Natural killer cell (primary cell): ENCODE measurements around the gene GLRX. TPM values are rescaled to one million over a fixed set of nuclear protein-coding genes. Genes with fewer than 3 reads are reported as not detected.

Experiments
- ATAC-seq, 3 donors: fragments of 150-1000 bp in 2 of 3; fragments of 200-7000 bp in 1 of 3; cut with Tn5 transposase; 1 replicate in 1 of 3; 2 replicates in 2 of 3; pipeline ENCODE4 v1.10.0; 2021; ENCODE audit warnings: mild to moderate bottlenecking in 2 of 3, moderate library complexity in 2 of 3
- DNase-seq, 2 donors: peaks; one replicate each; pipeline versions ENCODE4 v3.0.0 to v3.0.0-alpha.2; 2013 to 2021; ENCODE audit warnings: mixed read lengths in 1 of 2
- H3K27ac ChIP-seq: one replicate; pipeline ENCODE4 v1.5.1; 2013; ENCODE audit warnings: mild to moderate bottlenecking, low read length
- H3K27me3 ChIP-seq: one replicate; pipeline ENCODE4 v1.6.1; 2013; ENCODE audit warnings: low read length; ENCODE audit not compliant: control insufficient read depth, insufficient read depth
- H3K36me3 ChIP-seq: one replicate; pipeline ENCODE4 v1.6.1; 2013; ENCODE audit warnings: low read length; ENCODE audit not compliant: control insufficient read depth, insufficient read depth
- H3K4me1 ChIP-seq: one replicate; pipeline ENCODE4 v1.6.1; 2013; ENCODE audit warnings: low read length; ENCODE audit not compliant: control insufficient read depth, insufficient read depth
- H3K4me3 ChIP-seq: one replicate; pipeline ENCODE4 v1.5.1; 2013; ENCODE audit warnings: low read length
- H3K9me3 ChIP-seq: one replicate; pipeline ENCODE4 v1.6.1; 2013; ENCODE audit warnings: low read length; ENCODE audit not compliant: control insufficient read depth, insufficient read depth
- H3K27ac Mint-ChIP-seq, 2 donors: one replicate each; pipeline ENCODE4 v1.8.0; 2022; ENCODE audit warnings: mild to moderate bottlenecking in 2 of 2, mixed read lengths in 2 of 2, moderate library complexity in 1 of 2
- H3K27me3 Mint-ChIP-seq, 2 donors: one replicate each; pipeline ENCODE4 v1.8.0; 2022; ENCODE audit warnings: low read depth in 2 of 2, mixed read lengths in 2 of 2
- H3K36me3 Mint-ChIP-seq: one replicate; pipeline ENCODE4 v1.8.0; 2022; ENCODE audit warnings: mixed read lengths
- H3K4me1 Mint-ChIP-seq, 2 donors: one replicate each; pipeline ENCODE4 v1.8.0; 2022; ENCODE audit warnings: mixed read lengths in 2 of 2
- H3K4me3 Mint-ChIP-seq: one replicate; pipeline ENCODE4 v1.8.0; 2022; ENCODE audit warnings: mild to moderate bottlenecking, moderate library complexity, mixed read lengths
- H3K9me3 Mint-ChIP-seq, 2 donors: one replicate each; pipeline ENCODE4 v1.8.0; 2022; ENCODE audit warnings: mixed read lengths in 2 of 2
- CTCF ChIP-seq: fragments of 200-600 bp; IDR thresholded peaks from one replicate; pipeline ENCODE4 v1.8.0; 2022; ENCODE audit warnings: antibody characterized with exemption
- WGBS: methylation state at CpG from one replicate; pipeline ENCODE4 v1.1.7; 2013; ENCODE audit warnings: missing lambda C conversion rate; ENCODE audit not compliant: insufficient coverage; 5-methylcytosine and 5-hydroxymethylcytosine counted together
- intact Hi-C: fragments of 100-400 bp; cut with micrococcal nuclease; formaldehyde crosslinking; loops from one replicate; pipeline ENCODE4 v1.14.2; 2022
- total RNA-seq, 4 donors: library from RNA; stranded (reverse); fragments of 120-200 nt in 1 of 4; gene quantifications; one replicate each; pipeline versions ENCODE4 v1.2.3 to v1.2.4, GENCODE V29; 2013 to 2022

GLRX gene
- total RNA-seq, 3 donors from 2014 or later (not counting 1 experiment from before 2014, with no cell fraction given) = 59.2 to 102 (median 62.5) TPM

DNA sequence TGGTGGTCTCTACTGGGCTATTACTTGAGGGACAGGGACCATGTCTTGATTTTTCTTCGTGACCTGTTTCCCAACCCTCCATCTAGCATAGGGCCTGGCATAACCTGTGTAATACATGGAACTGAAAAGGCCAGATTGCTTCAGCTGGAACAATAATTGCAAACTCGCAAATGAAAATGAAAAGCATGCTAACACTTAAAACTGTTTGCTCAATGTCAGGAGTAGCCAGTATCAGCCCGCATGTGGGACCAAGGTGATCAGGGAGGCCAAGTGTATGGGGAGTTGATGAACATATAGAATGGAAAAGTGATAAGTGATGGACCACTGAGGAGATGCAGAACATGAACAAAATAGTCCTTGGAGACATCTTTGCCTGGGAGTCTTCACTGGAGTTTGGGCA, 25.2 kb downstream of the GLRX start:
- Histone ChIP-seq H3K4me3 (no peak overlapping the region), H3K9me3 (no peaks in the 10 kb centered on the region), H3K36me3 (no peaks in the 10 kb centered on the region), H3K4me1 (no peaks in the 10 kb centered on the region), H3K27ac (no peak overlapping the region), H3K27me3 (no peaks in the 10 kb centered on the region)
- Mint-ChIP-seq H3K27me3 (no peaks in the 10 kb centered on the region), H3K4me1 (peaks cover 0 to 3% of the 10 kb centered on the region in 2 donors), H3K9me3 (no peaks in the 10 kb centered on the region), H3K4me3 (no peak overlapping the region), H3K27ac (peak overlapping the region in 1 of 2 donors; percentile 42), H3K36me3 (no peaks in the 10 kb centered on the region)
- TF ChIP-seq CTCF = no peak
- intact Hi-C loops = no loop called here
- WGBS = 94% methylated on average over 3 of the region's 3 CpGs
- DNase-seq (no peak), ATAC-seq (no peak)

DNA sequence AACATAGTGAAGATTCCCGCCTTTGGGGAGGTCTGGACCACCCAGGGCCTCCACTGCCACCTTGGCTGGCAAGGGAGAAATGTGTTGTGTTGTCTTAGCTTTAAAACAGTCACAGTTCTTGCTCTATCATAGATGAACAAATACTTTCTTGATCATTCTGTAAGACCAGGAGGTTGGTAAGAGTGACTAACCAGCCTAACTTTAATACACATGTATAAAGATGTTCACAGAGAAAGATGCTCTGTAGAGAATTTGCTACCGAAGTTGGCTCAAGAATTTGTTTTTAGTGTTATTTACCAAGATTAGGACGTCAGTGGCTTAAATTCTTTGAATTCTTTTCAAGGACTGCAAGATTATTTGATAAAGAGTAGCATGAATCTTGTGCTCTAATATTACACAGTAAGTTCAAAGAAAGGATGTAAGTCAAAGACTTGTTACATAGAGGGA, 28.4 kb downstream of the GLRX start:
- Histone ChIP-seq H3K9me3 (no peaks in the 10 kb centered on the region), H3K36me3 (no peaks in the 10 kb centered on the region), H3K4me3 (no peak overlapping the region), H3K4me1 (no peaks in the 10 kb centered on the region), H3K27ac (no peak overlapping the region), H3K27me3 (no peaks in the 10 kb centered on the region)
- no peaks in the 10 kb centered on the region for H3K9me3 Mint-ChIP-seq
- peaks cover 0 to 5% of the 10 kb centered on the region in 2 donors for H3K4me1 Mint-ChIP-seq
- no peak overlapping the region for H3K4me3 Mint-ChIP-seq
- H3K36me3 Mint-ChIP-seq = no peaks in the 10 kb centered on the region
- TF ChIP-seq CTCF = no peak
- DNase-seq = no peak
- H3K27ac Mint-ChIP-seq = no peak overlapping the region
- WGBS = 94% methylated on average over 3 of the region's 3 CpGs
- no peaks in the 10 kb centered on the region for H3K27me3 Mint-ChIP-seq
- no peak for ATAC-seq
- intact Hi-C loops = no loop called here

DNA sequence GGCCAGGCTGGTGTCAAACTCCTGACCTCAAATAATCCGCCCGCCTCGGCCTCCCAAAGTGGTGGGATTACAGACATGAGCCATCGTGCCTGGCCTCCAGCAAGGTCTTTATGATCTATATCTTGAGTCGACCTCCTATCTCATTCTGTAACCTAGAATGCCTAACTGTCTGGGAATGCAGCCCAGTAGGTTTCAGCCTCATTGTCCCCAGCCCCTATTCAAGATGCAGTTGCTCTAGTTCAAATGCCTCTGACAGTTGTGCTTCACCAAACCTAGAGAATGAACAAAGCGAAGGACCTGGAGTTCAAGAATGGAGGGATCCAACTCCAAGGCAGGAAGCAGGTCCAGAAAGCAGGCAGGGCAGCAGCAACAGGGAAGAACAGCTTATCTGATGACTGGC, 30.8 kb downstream of the GLRX start:
- H3K4me1 Mint-ChIP-seq = peaks cover 0 to 4% of the 10 kb centered on the region in 2 donors
- WGBS = 96% methylated on average over 6 of the region's 6 CpGs
- H3K27me3 Mint-ChIP-seq = no peaks in the 10 kb centered on the region
- no peaks in the 10 kb centered on the region for H3K9me3 Mint-ChIP-seq
- H3K4me1 ChIP-seq = no peaks in the 10 kb centered on the region
- no peak for TF ChIP-seq CTCF
- no peak overlapping the region for H3K4me3 Mint-ChIP-seq
- H3K4me3 ChIP-seq = no peak overlapping the region
- H3K36me3 ChIP-seq = no peaks in the 10 kb centered on the region
- H3K27ac Mint-ChIP-seq = no peak overlapping the region
- ATAC-seq = no peak
- H3K9me3 ChIP-seq = no peaks in the 10 kb centered on the region
- peaks cover 2% of the 10 kb centered on the region for H3K36me3 Mint-ChIP-seq
- H3K27ac ChIP-seq = no peak overlapping the region
- H3K27me3 ChIP-seq = no peaks in the 10 kb centered on the region
- intact Hi-C loops = no loop called here
- DNase-seq = no peak

DNA sequence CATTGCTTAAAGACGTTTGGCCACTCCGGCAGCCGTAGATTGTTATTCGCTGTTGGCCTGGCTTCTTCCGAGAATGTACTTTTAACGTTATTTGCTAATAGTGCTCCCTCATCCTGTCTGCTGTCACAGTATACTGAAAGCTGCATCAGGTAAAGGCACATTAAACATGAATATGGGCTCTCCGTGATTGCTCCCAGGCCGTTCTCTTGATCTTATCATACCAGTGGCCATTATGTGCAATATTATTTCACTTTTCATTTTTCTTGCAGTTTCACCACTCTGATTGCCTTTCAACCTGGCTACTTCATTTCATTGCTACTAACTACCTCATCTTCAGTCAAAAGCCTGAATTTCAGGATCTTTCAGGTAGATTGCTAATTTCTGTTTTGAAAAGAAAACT, 34.0 kb downstream of the GLRX start:
- H3K27ac ChIP-seq = no peak overlapping the region
- DNase-seq (no peak), ATAC-seq (no peak)
- no peaks in the 10 kb centered on the region for H3K9me3 ChIP-seq
- no peaks in the 10 kb centered on the region for H3K9me3 Mint-ChIP-seq
- no peak overlapping the region for H3K4me3 ChIP-seq
- WGBS = 96% methylated on average over 8 of the region's 8 CpGs
- H3K27me3 ChIP-seq = no peaks in the 10 kb centered on the region
- H3K36me3 ChIP-seq = no peaks in the 10 kb centered on the region
- TF ChIP-seq CTCF = no peak
- H3K4me3 Mint-ChIP-seq = no peak overlapping the region
- H3K27ac Mint-ChIP-seq = no peak overlapping the region
- no peaks in the 10 kb centered on the region for H3K27me3 Mint-ChIP-seq
- H3K36me3 Mint-ChIP-seq = peaks cover 18% of the 10 kb centered on the region
- intact Hi-C loops = no loop called here
- peaks cover 0 to 4% of the 10 kb centered on the region in 2 donors for H3K4me1 Mint-ChIP-seq
- no peaks in the 10 kb centered on the region for H3K4me1 ChIP-seq
